TTC549 (cell line): ENCODE measurements around the gene PBX1.
"Not testable (repeated sequence)": the region's sequence is repeated elsewhere in the genome, so short reads cannot be mapped to it uniquely, and the experiment has no call there.

Experiments used
- FAIRE-seq: peaks from 2 replicates; lab custom pipeline; 2012; peaks lifted over from hg19 to GRCh38; lab: Jason Lieb, UNC

The PBX1 gene

GRCh38 chr1:164643018-164643417 is 84.0 kb downstream of the PBX1 start:
- no peak for FAIRE-seq

GRCh38 chr1:164644268-164644667 is 85.3 kb downstream of the PBX1 start:
- no peak for FAIRE-seq

DNA sequence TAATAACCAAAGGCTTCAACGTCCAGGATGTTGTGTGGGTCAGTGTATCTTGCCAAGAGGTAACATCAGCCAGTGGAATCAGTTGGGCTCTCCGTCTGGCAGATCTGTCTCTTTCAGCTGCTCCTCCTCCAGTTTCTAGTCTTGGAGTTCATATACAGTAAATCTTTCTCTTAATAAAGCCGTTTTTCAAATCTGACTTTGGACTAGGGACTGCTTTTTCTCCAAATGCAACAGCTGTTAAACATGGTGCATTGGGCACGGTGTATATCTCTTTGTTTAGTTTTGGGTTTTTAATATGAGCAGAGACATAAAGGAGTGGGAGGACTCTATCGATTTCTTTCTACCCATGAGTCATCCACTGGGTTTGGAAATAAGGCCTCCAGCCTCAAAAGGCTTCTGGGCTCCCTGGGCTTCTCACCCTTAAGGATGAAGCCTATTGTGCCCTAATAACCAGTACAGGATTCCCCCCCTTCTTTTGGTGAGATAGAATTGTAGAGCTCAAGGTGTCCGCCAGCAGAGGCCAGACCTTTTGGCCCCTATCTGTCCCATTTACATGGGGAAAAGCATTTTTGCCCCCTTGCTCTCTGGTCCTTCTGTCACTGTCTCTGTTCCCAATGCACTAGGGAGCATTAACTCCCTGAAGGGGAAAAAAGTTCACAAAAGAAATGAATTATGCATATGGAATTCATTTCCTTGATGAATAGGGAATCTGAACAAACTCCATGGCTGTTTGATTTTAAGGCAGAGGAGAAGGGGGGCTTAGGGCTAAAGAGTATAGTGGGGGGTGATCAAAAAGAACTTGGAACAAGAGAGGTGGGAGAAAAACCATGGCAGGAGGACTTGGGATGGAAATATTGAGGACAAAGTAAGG is 86.0 kb downstream of the PBX1 start:
- no peak for FAIRE-seq

DNA sequence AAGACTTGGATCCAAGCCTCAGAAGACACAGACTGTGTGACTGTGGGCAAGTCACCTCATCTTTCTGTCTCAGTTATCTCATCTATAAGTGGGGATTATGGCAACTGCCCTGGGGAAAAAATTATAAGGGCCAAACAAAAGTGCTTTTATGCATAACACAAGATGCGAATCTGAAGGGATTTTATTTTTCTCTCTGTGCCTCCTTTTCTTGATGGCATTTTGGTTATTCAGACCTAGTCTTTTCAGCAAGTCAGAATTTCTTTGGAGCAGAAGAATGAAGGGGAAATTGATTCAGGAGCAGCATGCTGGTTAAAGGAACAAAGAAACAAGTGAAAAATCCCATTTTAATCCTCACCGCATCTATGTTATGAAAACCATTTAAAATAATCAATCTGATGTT is 86.9 kb downstream of the PBX1 start:
- FAIRE-seq: no peak

GRCh38 chr1:164647211-164647610 is 88.2 kb downstream of the PBX1 start:
- no peak for FAIRE-seq

DNA sequence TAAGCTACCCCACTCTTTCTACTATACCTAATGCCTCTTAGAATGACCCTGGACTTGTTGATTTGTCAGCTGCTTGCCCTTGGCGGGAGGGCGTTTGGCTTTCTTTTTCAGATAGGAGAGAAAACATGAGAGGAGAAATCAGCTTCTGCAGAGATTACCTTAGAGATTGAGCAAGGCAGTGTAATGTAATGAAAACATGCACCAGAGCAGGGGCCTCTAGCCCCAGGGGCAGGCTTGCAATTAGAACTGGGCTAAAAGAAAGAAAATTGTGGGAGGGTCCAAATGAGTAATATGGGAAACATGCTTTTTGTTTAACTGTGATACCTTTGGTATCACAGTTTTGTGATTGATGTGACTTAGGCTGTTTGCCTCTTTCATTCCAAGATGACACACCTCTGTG is 89.7 kb downstream of the PBX1 start:
- FAIRE-seq: no peak

DNA sequence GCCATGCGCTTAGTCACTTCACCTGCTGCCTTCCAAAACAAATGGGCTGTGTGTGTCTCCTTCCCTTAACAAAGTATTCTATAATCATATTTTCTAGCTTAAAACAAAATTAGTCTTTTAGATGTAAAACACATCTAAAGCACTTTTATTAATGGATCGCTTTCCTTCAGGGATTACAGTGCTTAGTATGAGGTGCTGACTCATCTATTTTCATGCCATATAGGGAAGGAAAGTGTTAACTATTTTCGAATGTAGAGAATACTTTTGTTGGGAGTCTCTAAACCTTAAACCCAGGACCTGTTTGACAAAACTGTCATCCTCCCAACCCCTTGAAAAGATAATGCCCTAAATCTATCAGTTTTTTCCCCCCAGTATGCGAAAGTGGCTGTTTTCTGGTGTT is 90.2 kb downstream of the PBX1 start:
- FAIRE-seq: no peak

DNA sequence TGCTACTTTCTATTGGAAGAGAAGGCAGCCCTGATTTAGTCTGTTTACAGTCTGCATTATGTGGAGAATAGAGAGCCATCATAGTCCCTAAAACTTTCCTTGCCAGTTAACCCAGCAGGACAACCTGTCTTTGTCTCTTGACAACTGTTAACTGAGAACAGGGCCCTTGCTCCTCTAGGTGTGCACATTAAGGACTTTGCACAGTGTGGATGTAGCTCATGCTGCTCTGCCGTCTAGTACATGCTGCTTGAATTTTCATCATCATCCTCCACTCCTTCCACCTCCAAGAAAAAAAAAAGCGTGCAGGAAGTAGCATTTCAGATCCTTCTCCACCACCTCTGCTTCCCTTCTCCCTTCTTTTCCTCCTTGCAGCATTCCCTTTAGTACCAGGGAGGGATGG is 91.5 kb downstream of the PBX1 start:
- no peak for FAIRE-seq

DNA sequence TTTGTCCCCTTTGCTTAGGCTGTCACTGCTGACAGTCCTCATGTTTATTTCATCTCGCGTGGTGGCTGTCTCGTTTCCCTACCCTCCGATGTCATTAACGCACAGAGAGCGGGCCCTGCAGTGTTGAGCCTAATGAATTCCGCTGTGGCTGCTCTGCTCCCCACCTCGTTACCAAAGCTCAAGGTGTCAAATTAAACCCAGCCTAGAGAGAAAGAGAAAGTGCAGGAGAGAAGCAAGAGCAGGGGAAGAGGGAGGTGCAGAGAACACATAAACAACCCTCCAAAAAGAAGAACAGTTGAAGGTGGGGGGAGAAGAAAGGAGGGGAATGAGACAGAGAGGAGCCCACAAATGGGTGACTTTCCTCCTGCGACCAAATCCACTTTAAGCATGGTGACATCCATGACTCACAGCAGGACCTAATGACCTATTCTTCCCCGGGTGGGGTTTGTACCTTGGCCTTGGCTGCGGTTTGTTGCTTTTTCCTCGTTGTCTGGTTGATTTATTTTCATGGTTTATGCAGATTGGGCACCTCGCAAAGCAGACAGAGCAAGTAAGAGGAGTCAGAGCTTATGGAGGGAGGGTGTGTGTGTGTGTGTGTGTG is 92.5 kb downstream of the PBX1 start:
- no peak for FAIRE-seq

DNA sequence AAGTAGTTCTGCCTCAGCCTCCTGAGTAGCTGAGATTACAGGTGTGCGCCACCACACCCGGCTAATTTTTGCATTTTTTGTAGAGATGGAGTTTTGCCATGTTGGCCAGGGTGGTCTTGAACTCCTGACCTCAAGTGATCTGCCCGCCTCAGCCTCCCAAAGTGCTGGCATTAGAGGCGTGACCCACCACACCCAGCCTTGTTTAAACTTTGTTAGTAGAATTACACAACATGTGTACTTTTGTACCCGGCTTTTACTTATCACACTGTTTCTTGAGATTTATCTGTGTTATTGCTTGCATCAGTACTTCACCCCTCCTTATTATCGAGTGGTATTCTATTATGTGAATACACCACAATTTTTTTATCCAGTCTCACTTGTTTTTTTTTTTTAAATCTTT is 94.0 kb downstream of the PBX1 start:
- not testable (repeated sequence) for FAIRE-seq

DNA sequence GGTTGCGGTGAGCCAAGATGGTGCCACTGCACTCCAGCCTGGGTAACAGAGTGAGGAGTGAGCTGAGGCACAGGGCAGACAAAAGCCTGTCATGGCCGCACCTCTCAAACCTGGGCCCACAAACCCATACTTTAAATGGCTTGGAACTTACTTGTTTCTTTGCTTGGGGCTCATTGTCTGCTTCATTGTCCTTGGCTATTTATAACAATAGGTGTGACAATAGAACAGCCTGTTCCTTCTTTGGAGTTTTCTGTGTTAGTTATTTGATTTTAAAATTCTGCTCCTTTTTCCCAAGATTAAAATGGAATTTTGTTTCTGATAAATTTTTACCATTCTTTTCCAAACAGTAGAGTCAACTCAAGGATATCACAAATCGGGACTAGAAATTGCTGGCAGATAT is 94.7 kb downstream of the PBX1 start:
- no peak for FAIRE-seq

- FAIRE-seq: no peak
Observed at GRCh38 chr1:164654200-164654599, 95.2 kb downstream of the PBX1 start.

DNA sequence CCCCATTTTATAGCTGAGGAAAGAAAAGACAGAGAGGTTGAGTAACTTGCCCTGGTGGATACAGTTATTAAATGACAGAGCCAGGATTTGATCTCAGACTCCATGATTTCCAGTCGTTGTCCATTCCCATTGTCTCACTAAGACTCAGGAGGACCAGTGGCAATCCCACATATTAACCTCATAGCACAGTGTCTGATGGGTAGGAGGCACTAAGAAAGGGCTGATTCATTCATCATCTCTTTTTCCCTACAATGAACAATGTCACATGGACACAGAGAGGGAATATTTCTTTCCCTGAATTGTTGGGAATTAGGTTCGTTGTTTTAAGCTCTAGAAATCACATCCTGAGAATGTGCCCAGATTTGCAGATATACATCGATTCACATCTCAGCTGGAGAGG is 99.9 kb downstream of the PBX1 start:
- FAIRE-seq: no peak

DNA sequence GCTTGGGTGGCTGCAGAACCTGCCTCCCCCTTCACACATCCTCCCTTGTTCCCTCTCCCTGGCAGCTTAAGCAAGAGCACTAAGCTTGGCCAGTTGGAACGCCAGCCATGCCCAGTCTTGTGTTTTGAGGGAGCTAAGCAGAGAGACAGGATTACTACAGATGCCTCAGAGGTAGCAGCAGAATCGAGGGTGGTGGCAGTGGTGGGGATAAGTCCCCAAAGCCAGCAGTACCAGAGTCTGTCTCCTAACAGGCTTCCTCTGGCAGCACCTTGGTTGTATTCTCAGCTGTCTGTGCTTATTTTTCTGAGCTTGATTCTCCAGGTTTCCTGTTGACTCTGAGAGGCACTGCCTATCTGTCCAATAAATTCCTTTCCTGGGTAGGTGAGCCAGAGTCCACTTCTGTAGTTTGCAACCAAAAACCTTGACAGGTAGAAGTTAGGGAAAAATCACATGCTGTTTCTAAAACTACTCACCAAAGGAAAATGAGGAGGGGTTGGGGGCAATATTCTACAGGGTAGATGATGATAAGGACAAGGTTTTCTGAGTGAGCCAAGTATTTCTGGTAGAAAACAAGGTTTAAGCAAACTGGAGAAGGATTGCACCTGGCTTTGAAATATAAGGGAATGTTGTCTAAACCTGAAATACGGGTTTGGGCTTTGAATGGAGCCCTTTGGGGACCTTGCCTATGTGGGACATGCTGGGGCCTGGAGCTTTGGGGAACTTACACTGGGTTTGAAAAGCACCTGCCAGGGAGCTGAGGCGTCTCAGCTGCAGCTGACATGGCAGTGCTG is 100.8 kb downstream of the PBX1 start:
- no peak for FAIRE-seq

DNA sequence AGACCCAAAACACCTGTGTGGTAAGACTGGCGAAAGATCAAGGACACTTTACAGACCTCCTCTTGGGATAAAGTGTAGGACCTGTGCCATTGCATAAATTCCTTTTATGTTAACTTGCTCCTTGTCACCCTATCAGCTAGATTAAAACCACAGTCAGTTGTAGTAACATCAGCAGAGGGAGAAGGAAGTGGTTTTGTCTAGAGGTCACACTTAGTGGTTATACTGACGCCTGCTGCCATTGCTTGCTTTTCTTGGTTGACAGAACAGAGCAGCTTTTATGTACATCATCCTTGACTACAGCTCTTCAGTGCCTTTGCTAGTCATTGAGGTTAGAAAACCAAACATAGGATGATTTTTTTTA is 101.4 kb downstream of the PBX1 start:
- no peak for FAIRE-seq

- no peak for FAIRE-seq
Observed at GRCh38 chr1:164660775-164661174, 101.8 kb downstream of the PBX1 start.

- no peak for FAIRE-seq
Observed at GRCh38 chr1:164662462-164662861, 103.5 kb downstream of the PBX1 start.

DNA sequence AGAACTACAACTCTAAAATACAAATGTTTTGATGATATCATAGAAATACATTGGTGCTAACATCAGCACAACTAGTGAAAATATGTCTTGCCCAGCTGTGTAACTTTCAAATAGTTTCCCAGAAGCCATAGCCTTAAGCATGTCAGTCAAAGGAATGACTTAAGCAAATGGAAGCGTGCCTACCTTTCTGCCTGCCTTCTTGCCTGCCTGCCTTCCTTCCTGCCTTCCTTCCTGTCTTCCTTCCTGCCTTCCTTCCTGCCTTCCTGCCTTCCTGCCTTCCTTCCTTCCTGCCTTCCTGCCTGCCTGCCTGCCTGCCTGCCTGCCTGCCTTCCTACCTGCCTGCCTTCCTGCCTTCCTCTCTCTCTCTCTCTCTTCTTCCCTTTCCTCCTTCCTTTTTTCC is 104.0 kb downstream of the PBX1 start:
- FAIRE-seq: no peak

DNA sequence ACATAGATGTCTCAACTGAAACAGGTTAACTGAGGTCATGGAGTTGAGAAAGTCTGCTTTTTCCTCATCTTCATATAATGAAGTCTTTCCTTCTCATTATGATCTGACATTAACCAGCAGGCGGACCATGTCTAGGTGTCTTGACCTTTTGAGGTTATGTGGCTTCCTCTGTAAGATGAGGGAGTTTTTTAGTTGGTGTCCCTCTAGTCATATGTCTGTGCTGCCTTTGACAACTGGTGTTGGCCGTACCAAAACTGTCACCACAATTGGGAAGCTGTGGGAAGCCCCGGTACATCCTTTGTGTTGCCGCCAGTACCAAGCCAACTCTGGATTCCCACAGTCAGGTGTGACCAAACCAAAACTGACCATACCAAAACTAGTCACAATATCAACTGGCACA is 105.1 kb downstream of the PBX1 start:
- FAIRE-seq: no peak

DNA sequence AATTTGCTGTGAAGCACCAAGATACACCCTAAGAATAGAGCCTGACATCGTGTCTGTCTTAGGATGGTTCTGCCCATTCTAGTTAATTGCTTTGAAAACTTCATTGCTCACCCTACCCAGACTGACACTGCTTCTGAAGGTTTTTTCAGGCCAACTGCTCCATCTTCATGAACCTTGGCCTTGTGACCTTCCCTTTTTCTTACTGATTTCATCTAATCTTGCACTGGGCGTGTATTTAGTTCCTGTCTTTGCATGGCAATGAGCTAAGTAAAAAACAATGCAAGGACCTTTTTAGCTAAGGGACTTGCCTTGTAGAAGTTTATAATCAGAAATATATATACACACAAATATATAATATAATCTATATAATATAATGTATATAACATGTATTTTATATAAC is 108.0 kb downstream of the PBX1 start:
- no peak for FAIRE-seq

DNA sequence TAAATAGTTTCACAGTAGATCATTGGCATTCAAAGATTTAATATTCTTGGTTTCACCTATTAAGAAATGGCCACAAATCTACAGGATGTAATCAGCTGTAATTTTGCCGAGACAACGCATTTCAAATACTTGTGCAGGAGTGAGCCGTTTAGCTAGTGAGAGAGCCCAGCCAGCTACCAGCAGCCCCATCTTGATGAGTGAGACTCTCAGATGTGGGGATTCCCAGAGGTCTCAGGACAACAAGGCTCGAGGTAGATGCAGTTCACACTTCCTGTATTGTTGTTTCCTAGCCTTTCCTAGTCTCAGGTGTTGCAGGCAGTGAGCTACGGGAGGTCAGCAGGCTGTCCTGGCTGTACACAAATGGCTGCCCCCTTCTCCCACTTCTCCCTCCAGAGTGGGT is 108.6 kb downstream of the PBX1 start:
- FAIRE-seq: no peak

GRCh38 chr1:164668491-164669400 is 109.8 kb downstream of the PBX1 start:
- FAIRE-seq: no peak
